K562 (cell line): ENCODE results near the gene PALLD. TPM values are rescaled to one million over a fixed set of nuclear protein-coding genes. Genes with fewer than 3 reads are reported as not detected.

ENCODE experiments used
- ATAC-seq: fragments of 200-7000 bp; cut with Tn5 transposase; 3 replicates; pipeline ENCODE4 v1.9.1; 2020; ENCODE audit warnings: moderate library complexity
- BruUV-seq: library from RNA; stranded (reverse); fragments of 400-500 nt; replicated peaks from 2 replicates; lab custom pipeline; 2021; lab: Mats Ljungman, UMichigan
- CTCF ChIA-PET: fragments of 300-600 bp; formaldehyde crosslinking; extraction: SDS; loops from one replicate; lab custom pipeline; 2021; ENCODE audit warnings: low intra/inter-chr PET ratio; lab: Yijun Ruan, JAX
- POLR2A ChIA-PET: fragments of 300-600, 350-650 bp; sonication (Branson Sonifier 250); formaldehyde crosslinking; extraction: SDS; loops from one replicate; lab custom pipeline; 2021; ENCODE audit warnings: antibody characterized with exemption, inconsistent platforms; lab: Yijun Ruan, JAX
- DNase-seq, 4 experiments: peaks; one replicate each; pipeline versions ENCODE4 v3.0.0 to v3.0.0-alpha.2; 2011 to 2018; ENCODE audit warnings: low spot score in 3 of 4, mixed read lengths in 3 of 4; ENCODE audit errors: extremely low read depth in 1 of 4
- FAIRE-seq: peaks from 2 replicates; lab custom pipeline; 2011; peaks lifted over from hg19 to GRCh38; lab: Jason Lieb, UNC
- H2AFZ ChIP-seq: 2 replicates; pipeline ENCODE4 v1.6.0; 2011; ENCODE audit warnings: low read depth, low read length, control low read depth, inconsistent platforms
- H3K27ac ChIP-seq: fragments of 200-600 bp; 3 replicates; pipeline ENCODE4 v1.8.0; 2011; ENCODE audit warnings: low read depth, mild to moderate bottlenecking, control low read depth, inconsistent platforms, low read length, moderate library complexity, mixed read lengths; ENCODE audit errors: extremely low read depth
- H3K27me3 ChIP-seq, 2 experiments: fragments of 300-600 bp in 1 of 2; 2 replicates in 1 of 2; 3 replicates in 1 of 2; pipeline versions ENCODE4 v1.6.0 to v1.8.0; 2011; ENCODE audit warnings: inconsistent platforms in 2 of 2, low read length in 2 of 2, mild to moderate bottlenecking in 1 of 2, mixed read lengths in 1 of 2, moderate library complexity in 1 of 2; ENCODE audit not compliant: control insufficient read depth in 2 of 2, insufficient read depth in 2 of 2
- H3K36me3 ChIP-seq: fragments of 300-600 bp; 3 replicates; pipeline ENCODE4 v1.8.0; 2011; ENCODE audit warnings: mild to moderate bottlenecking, low read length, inconsistent platforms; ENCODE audit not compliant: control insufficient read depth, insufficient read depth
- H3K4me1 ChIP-seq, 2 experiments: fragments of 200-600 bp in 1 of 2; replicated peaks in 1 of 2; 2 replicates in 1 of 2; 3 replicates in 1 of 2; pipeline versions ENCODE4 v1.5.1 to v1.8.0; 2011; ENCODE audit warnings: inconsistent platforms in 2 of 2, low read length in 2 of 2, mild to moderate bottlenecking in 1 of 2, mixed read lengths in 1 of 2, moderate library complexity in 1 of 2; ENCODE audit not compliant: control insufficient read depth in 2 of 2, insufficient read depth in 2 of 2
- H3K4me2 ChIP-seq: 2 replicates; pipeline ENCODE4 v1.6.1; 2011; ENCODE audit warnings: low read length, control low read depth, inconsistent platforms, mixed read lengths; ENCODE audit not compliant: insufficient read depth
- H3K4me3 ChIP-seq: fragments of 200-600 bp; sonication (generic), shearing (Covaris generic); 2 replicates; pipeline ENCODE4 v1.5.1; 2016; ENCODE audit warnings: control low read depth, inconsistent platforms
- H3K79me2 ChIP-seq: fragments of 200-600 bp; 3 replicates; pipeline ENCODE4 v1.8.0; 2011; ENCODE audit warnings: low read length, inconsistent platforms; ENCODE audit not compliant: control insufficient read depth, insufficient read depth
- H3K9ac ChIP-seq, 2 experiments: 2 replicates each; pipeline versions ENCODE4 v1.6.0 to v1.6.1; 2011; ENCODE audit warnings: low read depth in 2 of 2, low read length in 2 of 2, control low read depth in 1 of 2, inconsistent platforms in 1 of 2, mild to moderate bottlenecking in 1 of 2, mixed read lengths in 1 of 2; ENCODE audit not compliant: insufficient read depth in 1 of 2
- H3K9me1 ChIP-seq: one replicate; pipeline ENCODE4 v1.6.0; 2011; ENCODE audit warnings: inconsistent platforms, mild to moderate bottlenecking, low read length, moderate library complexity; ENCODE audit not compliant: control insufficient read depth, insufficient read depth
- H3K9me3 ChIP-seq: replicated peaks from 2 replicates; pipeline ENCODE4 v1.5.1; 2011; ENCODE audit warnings: low read depth, low read length, inconsistent platforms; ENCODE audit not compliant: control insufficient read depth, insufficient read depth
- H4K20me1 ChIP-seq: replicated peaks from 2 replicates; pipeline ENCODE4 v1.6.1; 2011; ENCODE audit warnings: low read length, inconsistent platforms, mixed read lengths; ENCODE audit not compliant: control insufficient read depth, insufficient read depth
- KLF1 ChIP-seq: fragments of 450-650 bp; IDR thresholded peaks from 2 replicates; pipeline ENCODE4 v1.6.1; 2016; ENCODE audit warnings: missing genetic modification characterization, missing compliant biosample characterization
- MAFK ChIP-seq: IDR thresholded peaks from 2 replicates; pipeline ENCODE4 v1.6.1; 2011; ENCODE audit warnings: low read length, improper control_type of control experiment
- RAD21 ChIP-seq, 2 experiments: fragments of 250-450 bp in 1 of 2; fragments of 450-650 bp in 1 of 2; sonication (Bioruptor Pico) in 1 of 2; formaldehyde crosslinking in 1 of 2; IDR thresholded peaks in 1 of 2; conservative IDR thresholded peaks in 1 of 2; 2 replicates each; pipeline versions ENCODE4 v1.4.0 to v1.8.0; 2020 to 2022; ENCODE audit warnings: mild to moderate bottlenecking in 2 of 2, moderate library complexity in 1 of 2
- SMAD1 ChIP-seq: fragments of 150-350 bp; IDR thresholded peaks from 2 replicates; pipeline ENCODE4 v1.6.1; 2014; ENCODE audit warnings: low read length, low read depth; ENCODE audit not compliant: partially characterized antibody
- ZNF766 ChIP-seq: fragments of 200-800 bp; sonication (Bioruptor generic); conservative IDR thresholded peaks from 2 replicates; pipeline ENCODE4 v1.6.1; 2016; ENCODE audit warnings: missing genetic modification characterization, missing compliant biosample characterization
- WGBS: fragments of 100-300 bp; shearing (Covaris generic); methylation state at CpG from one replicate; pipeline ENCODE4 v1.1.6; 2016; ENCODE audit warnings: low coverage, mixed read lengths; ENCODE audit not compliant: insufficient coverage; ENCODE audit errors: missing lambda C conversion rate; 5-methylcytosine and 5-hydroxymethylcytosine counted together
- in situ Hi-C: fragments of 300-500 bp; cut with MboI; formaldehyde crosslinking; loops from 4 replicates; pipeline ENCODE4 v1.15.0; 2018; ENCODE audit warnings: inconsistent platforms, mixed read lengths
- intact Hi-C: fragments of 100-400 bp; cut with micrococcal nuclease; formaldehyde crosslinking; loops from 2 replicates; pipeline ENCODE4 v1.14.2; 2022
- polyA plus RNA-seq, 8 experiments: library from polyadenylated mRNA; depleted of rRNA in 4 of 8; stranded (reverse) in 5 of 8; unstranded in 3 of 8; fragments of >200 nt; fragmentation: Nextera tagmentation in 2 of 8; fragmentation: Illumina TruSeq in 1 of 8; extraction: Ambion mirVana in 2 of 8; extraction: Trizol in 1 of 8; gene quantifications; 2 replicates each; pipeline versions ENCODE4 v1.2.1 to v1.2.3, GENCODE V29; 2011 to 2014; ENCODE audit warnings: inconsistent platforms in 1 of 8, missing spikeins in 1 of 8
- total RNA-seq, 7 experiments: library from RNA; depleted of rRNA in 6 of 7; stranded (reverse); fragments of >200 nt in 6 of 7; fragmentation: Illumina TruSeq in 2 of 7; extraction: Trizol in 2 of 7; gene quantifications; 2 replicates each; pipeline versions ENCODE4 v1.2.1 to v1.2.3, GENCODE V29; 2011 to 2021; ENCODE audit warnings: low replicate concordance in 1 of 7
- TF ChIP-seq, protein P1 (sequence below): fragments of 250-450 bp; sonication (Bioruptor Pico); IDR thresholded peaks from 2 replicates; pipeline ENCODE4 v1.5.0; 2021

PALLD gene
- total and polyA plus RNA-seq, 9 of the 15 experiments (the other 6 are each of a cell fraction or from before 2014, with no cell fraction given) = 0.01 to 0.35 (median 0.06) TPM; not detected in 3

DNA sequence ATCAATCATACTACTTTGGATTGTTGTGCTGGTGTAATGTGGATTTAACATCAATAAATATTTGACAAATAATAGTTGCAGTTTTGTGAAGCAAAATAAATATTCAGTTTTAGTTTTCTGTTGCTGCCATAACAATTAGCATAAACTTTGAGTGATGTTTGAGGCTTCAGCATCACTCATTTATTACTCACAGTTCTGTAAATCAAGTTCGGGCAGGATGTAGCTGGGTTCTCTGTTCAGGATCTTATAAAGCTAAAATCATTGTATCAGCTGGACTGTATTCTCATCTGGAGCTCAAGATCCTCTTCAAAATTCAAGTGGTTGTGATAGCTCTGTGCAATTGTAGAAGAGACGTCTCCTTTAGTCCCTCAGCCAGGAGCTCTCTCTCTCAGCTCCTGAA is 431.5 kb downstream of the PALLD start:
- H3K9me1 ChIP-seq = no peaks in the 10 kb centered on the region
- ATAC-seq = no peak
- no peaks in the 10 kb centered on the region for H3K27me3 ChIP-seq
- H2AFZ ChIP-seq = no peak overlapping the region
- no peak overlapping the region for H3K4me2 ChIP-seq
- no peaks in the 10 kb centered on the region for H3K36me3 ChIP-seq
- no peaks in the 10 kb centered on the region; the same call in 1 of the 2 replicates for H4K20me1 ChIP-seq
- CTCF ChIA-PET = no interaction called here
- BruUV-seq = no TSS peak
- 0 out of 2 replicates have a peak, but pooled peaks cover 3% of the 10 kb centered on the region for H3K9me3 ChIP-seq
- intact Hi-C loops (loop anchor here (10.0 kb wide), 1 partner anchor 386 kb away; no protein-coding TSS in a partner anchor), in situ Hi-C loops (no loop called here)
- WGBS = 0% methylated on average over 2 of the region's 2 CpGs
- no peak overlapping the region for H3K4me3 ChIP-seq
- no peaks in the 10 kb centered on the region for H3K4me1 ChIP-seq
- no peak overlapping the region for H3K27ac ChIP-seq
- FAIRE-seq = no peak
- DNase-seq = no peak
- POLR2A ChIA-PET = interaction anchor here (0.6 kb wide), 1 partner anchor 1112 kb away, joined by 3 read pairs; no protein-coding TSS in a partner anchor
- no peak overlapping the region for H3K9ac ChIP-seq
- TF ChIP-seq SMAD1 = no peak
- H3K79me2 ChIP-seq = no peaks in the 10 kb centered on the region

GRCh38 chr4:168928875-168929274 is 432.0 kb downstream of the PALLD start:
- no peak for FAIRE-seq

More at GRCh38 chr4:168928875-168929274, 432.0 kb downstream of the PALLD start:
- Histone ChIP-seq H3K4me3 (no peak overlapping the region), H3K9ac (no peak overlapping the region), H3K36me3 (no peaks in the 10 kb centered on the region), H3K9me1 (no peaks in the 10 kb centered on the region), H4K20me1 (no peaks in the 10 kb centered on the region; the same call in 1 of the 2 replicates), H2AFZ (no peak overlapping the region), H3K27me3 (no peaks in the 10 kb centered on the region), H3K4me2 (no peak overlapping the region), H3K9me3 (0 out of 2 replicates have a peak, but pooled peaks cover 3% of the 10 kb centered on the region), H3K79me2 (no peaks in the 10 kb centered on the region), H3K27ac (no peak overlapping the region), H3K4me1 (no peaks in the 10 kb centered on the region)
- ChIA-PET CTCF (no interaction called here), POLR2A (interaction anchor here (1.2 kb wide), 1 partner anchor 27 kb away, joined by 4 read pairs; no protein-coding TSS in a partner anchor)
- TF ChIP-seq MAFK (no peak), KLF1 (no peak), RAD21 (CRISPR knock-in tag; conservative IDR thresholded peaks at IDR 0.05 in 1 of 2, IDR thresholded peaks at IDR 0.05 in 1 of 2) (no peak), ZNF766 (CRISPR knock-in tag) (no peak)
- TF ChIP-seq, protein P1, sequence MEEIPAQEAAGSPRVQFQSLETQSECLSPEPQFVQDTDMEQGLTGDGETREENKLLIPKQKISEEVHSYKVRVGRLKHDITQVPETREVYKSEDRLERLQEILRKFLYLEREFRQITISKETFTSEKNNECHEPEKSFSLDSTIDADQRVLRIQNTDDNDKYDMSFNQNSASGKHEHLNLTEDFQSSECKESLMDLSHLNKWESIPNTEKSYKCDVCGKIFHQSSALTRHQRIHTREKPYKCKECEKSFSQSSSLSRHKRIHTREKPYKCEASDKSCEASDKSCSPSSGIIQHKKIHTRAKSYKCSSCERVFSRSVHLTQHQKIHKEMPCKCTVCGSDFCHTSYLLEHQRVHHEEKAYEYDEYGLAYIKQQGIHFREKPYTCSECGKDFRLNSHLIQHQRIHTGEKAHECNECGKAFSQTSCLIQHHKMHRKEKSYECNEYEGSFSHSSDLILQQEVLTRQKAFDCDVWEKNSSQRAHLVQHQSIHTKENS = no peak
- ATAC-seq = no peak
- 8% methylated on average over 3 of the region's 3 CpGs for WGBS
- no TSS peak for BruUV-seq
- no peak for DNase-seq
- in situ Hi-C loops (no loop called here), intact Hi-C loops (loop anchor here (10.0 kb wide), 1 partner anchor 386 kb away; no protein-coding TSS in a partner anchor)
